Measurements from ENCODE around the gene SP8.

The SP8 gene

DNA sequence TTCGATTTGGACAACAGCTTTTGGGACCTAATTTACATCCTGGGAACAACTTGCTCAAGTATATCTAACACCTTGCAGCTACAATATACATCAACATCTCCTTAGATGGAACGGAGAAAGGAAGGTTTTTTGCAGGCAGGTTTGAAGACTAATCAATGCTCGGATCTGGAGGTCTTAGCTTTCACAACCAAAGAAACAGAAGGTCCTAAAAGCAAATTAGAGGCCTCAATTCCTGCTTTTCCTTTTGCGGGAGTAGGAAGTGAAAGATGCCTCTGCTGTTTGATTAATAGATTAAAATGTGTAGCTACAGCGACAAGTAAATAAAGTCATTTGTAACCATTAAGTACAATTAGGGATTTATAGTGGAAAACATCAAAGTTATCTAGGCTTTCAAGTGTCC lies 3.7 kb upstream of the SP8 start:
- Histone ChIP-seq H3K36me3 (no peaks in the 10 kb centered on the region), H3K9ac (no peak overlapping the region), H3K27ac (no peak overlapping the region), H3K4me2 (no peak overlapping the region), H3K9me3 (replicated peaks in 1 of 11) (peaks cover 16 to 39% (median 26%) of the 10 kb centered on the region in 11 experiments), H3K4me1 (peaks cover 0 to 6% (median 0%) of the 10 kb centered on the region in 10 experiments; a peak in 1 of 20 replicates), H3K4me3 (no peak overlapping the region), H3K27me3 (peaks cover 100% of the 10 kb centered on the region in 11 experiments), H4K20me1 (peaks cover 0 to 90% (median 26%) of the 10 kb centered on the region in 11 experiments; a peak in 16 of 22 replicates)
- TF ChIP-seq Cebpa-rat (IDR thresholded peaks at IDR 0.05): no peak

DNA sequence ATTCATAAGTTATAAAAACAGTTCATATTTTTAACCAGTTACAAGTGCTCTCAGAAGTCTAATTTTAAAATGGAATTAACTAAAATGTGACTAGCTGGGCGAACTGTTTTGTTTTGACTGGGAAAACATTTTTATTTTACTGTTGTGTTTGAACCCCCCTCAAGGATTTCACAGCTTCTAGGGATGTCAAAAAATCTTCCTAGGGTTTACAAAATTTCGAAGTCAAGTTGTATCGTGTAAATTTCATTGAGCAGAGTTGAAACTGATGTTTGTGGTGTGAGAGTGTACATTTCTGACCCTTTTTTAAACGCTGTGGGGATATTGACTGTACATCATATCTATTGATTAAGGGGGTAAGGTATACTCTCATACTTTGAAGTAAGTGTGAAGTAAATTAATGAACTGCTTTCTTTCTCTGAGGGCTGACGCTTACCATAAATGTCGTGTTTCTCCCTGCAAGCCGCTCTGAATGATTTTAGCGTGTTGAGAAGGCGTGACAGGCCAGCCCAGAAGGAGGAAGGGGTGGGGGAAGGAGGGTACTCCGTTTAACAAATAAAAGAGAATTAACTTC lies 1.8 kb upstream of the SP8 start:
- Histone ChIP-seq H4K20me1 (peaks cover 0 to 79% (median 20%) of the 10 kb centered on the region in 11 experiments; a peak in 15 of 22 replicates), H3K4me2 (no peak overlapping the region), H3K9ac (no peak overlapping the region), H3K4me1 (peaks cover 0 to 6% (median 0%) of the 10 kb centered on the region in 10 experiments; a peak in 1 of 20 replicates), H3K36me3 (no peaks in the 10 kb centered on the region), H3K9me3 (replicated peaks in 1 of 11) (peaks cover 32 to 45% (median 37%) of the 10 kb centered on the region in 11 experiments), H3K27me3 (peaks cover 100% of the 10 kb centered on the region in 11 experiments), H3K4me3 (no peak overlapping the region), H3K27ac (no peak overlapping the region)
- no peak for TF ChIP-seq Cebpa-rat (IDR thresholded peaks at IDR 0.05)

DNA sequence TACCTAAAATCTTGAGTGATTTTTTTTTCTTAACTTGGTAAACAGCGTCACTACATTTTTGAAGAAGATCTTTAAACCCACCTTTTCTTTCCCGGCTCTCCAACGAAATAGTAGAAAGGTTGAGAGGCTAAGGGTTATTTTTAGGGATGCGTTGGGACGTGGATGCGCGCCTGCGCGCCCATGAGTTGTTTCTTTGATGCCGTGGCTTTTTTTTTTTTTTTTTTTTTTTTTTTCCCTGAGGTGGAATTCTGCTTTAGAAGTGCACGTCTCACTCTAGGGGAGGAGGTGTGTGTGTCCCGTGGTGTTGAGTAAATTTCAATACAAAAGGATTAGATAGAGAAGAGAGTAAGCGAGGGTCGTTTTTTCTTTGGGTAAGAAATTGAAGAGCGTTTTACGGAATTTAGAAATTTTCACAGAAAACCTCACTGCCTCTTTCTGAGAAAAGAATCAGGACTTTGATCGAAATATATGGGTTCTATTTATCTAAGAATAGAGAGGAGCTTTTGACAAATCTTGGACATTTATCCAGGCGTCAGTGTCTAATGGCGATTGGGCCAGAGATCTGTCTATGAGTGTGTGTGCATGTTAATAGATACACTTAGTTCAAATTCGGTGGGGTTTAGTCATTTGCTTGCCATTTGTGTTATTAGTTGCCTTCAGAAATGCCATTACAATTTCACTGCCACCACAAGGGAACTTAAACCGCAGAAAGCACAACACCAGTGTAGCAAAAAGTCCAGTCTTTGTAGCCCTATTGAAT lies 1.2 kb upstream of the SP8 start:
- H3K9me3 ChIP-seq (replicated peaks in 1 of 11): peaks cover 32 to 45% (median 37%) of the 10 kb centered on the region in 11 experiments
- peaks cover 0 to 74% (median 20%) of the 10 kb centered on the region in 11 experiments; a peak in 15 of 22 replicates for H4K20me1 ChIP-seq
- no peak overlapping the region for H3K27ac ChIP-seq
- no peak overlapping the region for H3K4me3 ChIP-seq
- no peak overlapping the region for H3K9ac ChIP-seq
- TF ChIP-seq Cebpa-rat (IDR thresholded peaks at IDR 0.05): no peak
- H3K4me2 ChIP-seq: no peak overlapping the region
- H3K27me3 ChIP-seq: peaks cover 100% of the 10 kb centered on the region in 11 experiments
- H3K36me3 ChIP-seq: no peaks in the 10 kb centered on the region
- H3K4me1 ChIP-seq: peaks cover 0 to 6% (median 0%) of the 10 kb centered on the region in 10 experiments; a peak in 1 of 20 replicates

DNA sequence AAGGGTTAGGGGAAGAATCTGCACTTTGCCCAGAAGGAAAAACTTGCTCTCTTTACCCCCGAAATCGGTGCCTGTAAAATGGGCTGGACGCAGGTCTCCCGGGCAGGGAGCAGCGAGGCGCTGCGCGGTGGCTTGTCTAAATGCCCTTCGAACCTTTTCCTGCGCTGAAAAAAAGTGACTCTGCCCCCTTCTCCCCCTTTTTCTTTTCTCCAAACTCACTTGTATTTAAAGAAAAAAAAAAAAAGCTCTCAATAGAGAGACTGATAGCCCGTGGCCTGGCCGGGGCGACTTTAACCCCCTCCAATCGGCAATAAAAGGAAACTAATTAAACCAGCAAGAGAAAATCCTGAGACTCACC lies 286 bp downstream of the SP8 start:
- Histone ChIP-seq H3K9me3 (replicated peaks in 1 of 11) (peaks cover 32 to 45% (median 37%) of the 10 kb centered on the region in 11 experiments), H3K4me3 (no peak overlapping the region), H3K27ac (no peak overlapping the region), H3K36me3 (no peaks in the 10 kb centered on the region), H3K4me1 (peaks cover 0 to 6% (median 0%) of the 10 kb centered on the region in 10 experiments; a peak in 1 of 20 replicates), H4K20me1 (peaks cover 0 to 60% (median 15%) of the 10 kb centered on the region in 11 experiments; a peak in 15 of 22 replicates), H3K4me2 (no peak overlapping the region), H3K9ac (no peak overlapping the region), H3K27me3 (peaks cover 100% of the 10 kb centered on the region in 11 experiments)
- no peak for TF ChIP-seq Cebpa-rat (IDR thresholded peaks at IDR 0.05)

DNA sequence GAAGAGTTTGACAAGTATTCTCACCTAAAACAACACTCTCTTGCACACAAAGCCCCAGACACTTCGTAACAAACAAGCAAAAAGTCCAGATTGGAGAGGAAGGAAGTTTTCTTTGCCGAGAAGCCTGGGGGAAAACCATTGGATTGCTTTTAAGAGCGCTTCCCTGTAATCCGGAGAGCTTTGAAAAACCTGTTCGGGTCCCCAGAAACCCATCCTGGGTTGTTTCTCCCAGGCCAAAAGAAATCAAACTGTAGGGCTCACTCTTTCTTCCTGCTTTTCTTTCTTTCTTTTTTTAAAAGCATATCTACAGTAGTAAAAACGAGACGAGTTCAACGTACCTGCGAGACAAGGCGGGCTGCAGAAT lies 655 bp downstream of the SP8 start:
- H3K27ac ChIP-seq: no peak overlapping the region
- H3K9me3 ChIP-seq (replicated peaks in 1 of 11): peaks cover 32 to 45% (median 37%) of the 10 kb centered on the region in 11 experiments
- peaks cover 0 to 2% (median 0%) of the 10 kb centered on the region in 10 experiments; a peak in 1 of 20 replicates for H3K4me1 ChIP-seq
- peaks cover 0 to 57% (median 11%) of the 10 kb centered on the region in 11 experiments; a peak in 15 of 22 replicates for H4K20me1 ChIP-seq
- H3K4me3 ChIP-seq: no peak overlapping the region
- H3K27me3 ChIP-seq: peaks cover 100% of the 10 kb centered on the region in 11 experiments
- H3K9ac ChIP-seq: no peak overlapping the region
- H3K4me2 ChIP-seq: no peak overlapping the region
- H3K36me3 ChIP-seq: no peaks in the 10 kb centered on the region
- no peak for TF ChIP-seq Cebpa-rat (IDR thresholded peaks at IDR 0.05)

DNA sequence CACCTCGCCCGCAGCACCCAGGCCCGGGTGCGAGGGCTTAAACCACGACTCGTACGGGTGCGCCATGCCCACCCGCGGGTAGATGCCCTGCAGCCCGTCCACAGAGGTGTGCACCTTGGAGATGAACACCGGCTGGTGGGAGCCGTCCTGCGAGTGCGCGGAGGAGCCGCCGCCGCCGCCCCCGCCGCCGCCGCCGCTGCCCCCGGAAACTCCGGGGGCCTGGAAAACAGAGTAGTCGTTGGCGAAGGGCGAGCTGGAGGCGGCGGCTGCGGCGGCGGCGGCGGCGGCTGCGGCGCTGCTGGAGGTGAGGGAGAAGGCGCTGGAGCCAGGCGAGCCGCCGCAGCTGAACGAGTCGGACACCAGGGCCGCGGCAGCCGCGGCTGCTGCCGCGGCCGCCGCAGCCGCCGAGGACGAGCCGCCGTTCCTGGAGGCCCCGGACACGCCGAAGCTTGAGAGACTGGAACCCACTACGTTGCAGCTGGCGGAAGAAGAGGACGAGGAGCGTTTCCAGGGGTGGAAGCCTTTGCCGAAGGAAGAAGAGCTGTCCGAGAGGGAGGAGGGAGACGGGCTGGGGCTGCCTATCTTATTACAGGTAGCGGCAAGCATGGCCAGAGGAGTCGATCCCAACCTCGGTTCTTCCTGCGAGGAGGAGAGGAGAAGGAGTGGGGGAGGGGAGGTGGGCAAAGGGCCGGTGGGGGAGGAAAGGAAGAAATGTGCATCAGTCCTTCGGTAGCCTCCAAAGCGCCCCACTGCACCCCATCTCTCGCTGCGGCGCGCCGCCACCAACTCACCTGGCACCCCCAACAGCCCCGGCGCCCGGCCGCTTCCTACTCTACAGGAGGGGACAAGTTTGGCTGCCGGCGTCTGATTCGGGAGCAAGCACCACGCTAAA lies 1.3 kb downstream of the SP8 start:
- Histone ChIP-seq H3K27ac (no peak overlapping the region), H3K4me3 (peak overlapping the region in 1 of 10 experiments; percentile 15; a peak in 1 of 20 replicates), H3K27me3 (peaks cover 100% of the 10 kb centered on the region in 11 experiments), H3K9me3 (replicated peaks in 1 of 11) (peaks cover 32 to 45% (median 37%) of the 10 kb centered on the region in 11 experiments), H4K20me1 (peaks cover 0 to 54% (median 7%) of the 10 kb centered on the region in 11 experiments; a peak in 10 of 22 replicates), H3K4me1 (no peaks in the 10 kb centered on the region), H3K4me2 (no peak overlapping the region), H3K36me3 (no peaks in the 10 kb centered on the region), H3K9ac (no peak overlapping the region)
- no peak for TF ChIP-seq Cebpa-rat (IDR thresholded peaks at IDR 0.05)

DNA sequence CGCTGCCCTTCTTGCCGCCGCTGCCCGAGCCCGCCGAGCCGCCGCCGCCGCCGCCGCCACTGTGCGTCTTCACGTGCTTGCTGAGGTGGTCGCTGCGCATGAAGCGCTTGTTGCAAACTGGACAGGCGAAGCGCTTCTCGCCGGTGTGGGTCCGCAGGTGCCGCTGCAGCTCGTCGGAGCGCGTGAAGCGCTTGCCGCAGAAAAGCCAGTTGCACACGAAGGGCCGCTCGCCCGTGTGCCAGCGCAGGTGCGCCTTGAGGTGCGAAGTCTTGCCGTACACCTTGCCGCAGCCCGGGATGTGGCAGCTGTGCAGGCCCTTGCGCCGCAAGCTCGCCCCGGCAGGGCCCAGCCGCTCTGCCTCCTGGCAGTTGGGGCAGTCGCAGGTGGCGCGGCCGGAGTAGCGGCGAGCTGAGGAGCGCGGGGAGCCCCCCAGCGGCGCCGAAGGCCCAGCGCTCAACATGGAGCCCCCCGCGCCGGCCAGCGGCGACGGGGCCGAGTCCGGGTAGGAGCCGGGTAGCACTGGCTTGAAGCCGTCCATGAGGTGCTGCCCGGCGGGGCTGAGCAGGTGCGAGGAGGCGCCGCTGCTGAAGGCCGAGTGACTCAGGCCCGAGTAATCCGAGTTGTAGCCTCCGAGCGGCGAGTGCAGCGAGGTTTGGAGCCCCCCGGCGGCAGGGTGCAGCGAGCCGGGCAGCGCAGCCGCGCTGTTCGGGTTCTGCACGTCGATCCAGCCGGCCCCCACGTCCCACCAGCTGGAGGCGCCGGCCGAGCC lies 2.1 kb downstream of the SP8 start:
- H3K4me1 ChIP-seq: no peaks in the 10 kb centered on the region
- peaks cover 100% of the 10 kb centered on the region in 11 experiments for H3K27me3 ChIP-seq
- no peaks in the 10 kb centered on the region for H3K36me3 ChIP-seq
- no peak for TF ChIP-seq Cebpa-rat (IDR thresholded peaks at IDR 0.05)
- peaks cover 32 to 45% (median 37%) of the 10 kb centered on the region in 11 experiments for H3K9me3 ChIP-seq (replicated peaks in 1 of 11)
- H3K9ac ChIP-seq: no peak overlapping the region
- peak overlapping the region in 1 of 10 experiments; percentile 15; a peak in 1 of 20 replicates for H3K4me3 ChIP-seq
- no peak overlapping the region for H3K27ac ChIP-seq
- no peak overlapping the region for H3K4me2 ChIP-seq
- peaks cover 0 to 53% (median 3%) of the 10 kb centered on the region in 11 experiments; a peak in 8 of 22 replicates for H4K20me1 ChIP-seq

DNA sequence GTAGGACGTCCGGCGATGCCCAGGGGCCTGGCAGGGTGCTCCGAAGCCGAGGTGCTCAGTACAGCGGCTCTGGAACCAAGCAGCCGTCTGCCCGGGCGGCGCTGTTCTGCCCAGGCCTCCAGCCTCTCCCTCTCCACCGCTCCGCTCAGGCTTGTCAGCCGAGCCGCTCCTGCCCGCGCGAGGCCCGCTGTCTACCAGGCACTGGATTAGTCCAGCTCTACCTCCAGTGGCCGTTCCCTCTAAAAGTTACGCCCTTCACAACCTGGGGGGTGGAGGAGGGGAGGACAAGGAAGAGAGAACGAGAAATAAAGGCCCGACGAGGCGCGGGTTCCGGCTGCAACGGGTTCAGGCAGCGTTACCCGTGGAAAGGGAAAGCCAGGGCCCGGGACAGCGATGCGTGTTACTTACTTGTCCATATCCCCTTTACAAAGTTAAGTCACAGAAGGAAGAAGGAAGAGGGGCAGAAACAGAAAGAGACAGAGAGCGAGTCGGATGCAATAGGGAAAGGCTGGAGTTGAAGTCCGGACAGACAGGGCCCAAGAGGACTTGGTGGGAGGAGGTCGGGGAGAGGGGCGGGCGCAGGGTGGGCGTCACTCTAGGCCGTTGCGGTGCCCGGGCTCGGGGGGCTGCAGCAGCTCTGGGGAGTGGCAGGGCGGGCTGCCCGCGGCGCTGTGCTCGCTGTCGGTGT lies 2.8 kb downstream of the SP8 start:
- H3K36me3 ChIP-seq: no peaks in the 10 kb centered on the region
- no peaks in the 10 kb centered on the region for H3K4me1 ChIP-seq
- H3K9me3 ChIP-seq (replicated peaks in 1 of 11): peaks cover 32 to 48% (median 37%) of the 10 kb centered on the region in 11 experiments
- no peak overlapping the region for H3K4me2 ChIP-seq
- H3K4me3 ChIP-seq: no peak overlapping the region
- H3K27me3 ChIP-seq: peaks cover 100% of the 10 kb centered on the region in 11 experiments
- no peak overlapping the region for H3K9ac ChIP-seq
- H4K20me1 ChIP-seq: peaks cover 0 to 46% (median 0%) of the 10 kb centered on the region in 11 experiments; a peak in 7 of 22 replicates
- H3K27ac ChIP-seq: no peak overlapping the region
- TF ChIP-seq Cebpa-rat (IDR thresholded peaks at IDR 0.05): no peak
